IPS-18a (cell line): ENCODE data around the gene MUTYH.
"Not testable (repeated sequence)": the region's sequence is repeated elsewhere in the genome, so short reads cannot be mapped to it uniquely, and the experiment has no call there.

Source experiments
- H3K27ac ChIP-seq: one replicate; pipeline ENCODE4 v1.5.1; 2013; ENCODE audit warnings: low read length
- H3K27me3 ChIP-seq: one replicate; pipeline ENCODE4 v1.6.1; 2013; ENCODE audit warnings: mild to moderate bottlenecking, low read length; ENCODE audit not compliant: control insufficient read depth, insufficient read depth
- H3K36me3 ChIP-seq: one replicate; pipeline ENCODE4 v1.6.1; 2013; ENCODE audit warnings: low read depth, low read length; ENCODE audit not compliant: control insufficient read depth
- H3K4me1 ChIP-seq: one replicate; pipeline ENCODE4 v1.6.1; 2013; ENCODE audit warnings: low read depth, low read length; ENCODE audit not compliant: control insufficient read depth
- H3K4me3 ChIP-seq: one replicate; pipeline ENCODE4 v1.5.1; 2013; ENCODE audit warnings: low read length
- H3K9ac ChIP-seq: one replicate; pipeline ENCODE4 v1.6.1; 2013; ENCODE audit warnings: mild to moderate bottlenecking, low read length, moderate library complexity
- H3K9me3 ChIP-seq: one replicate; pipeline ENCODE4 v1.6.1; 2013; ENCODE audit warnings: low read depth, low read length; ENCODE audit not compliant: control insufficient read depth

MUTYH gene

GRCh38 chr1:45373573-45373972 lies 33.3 kb upstream of the MUTYH start:
- H3K9ac ChIP-seq = no peak overlapping the region
- no peaks in the 10 kb centered on the region for H3K9me3 ChIP-seq
- no peaks in the 10 kb centered on the region for H3K27me3 ChIP-seq
- H3K27ac ChIP-seq = no peak overlapping the region
- no peaks in the 10 kb centered on the region for H3K4me1 ChIP-seq
- H3K4me3 ChIP-seq = no peak overlapping the region
- H3K36me3 ChIP-seq = no peaks in the 10 kb centered on the region

GRCh38 chr1:45370575-45370974 lies 30.3 kb upstream of the MUTYH start:
- Histone ChIP-seq H3K9me3 (no peaks in the 10 kb centered on the region), H3K27me3 (no peaks in the 10 kb centered on the region), H3K4me3 (no peak overlapping the region), H3K4me1 (no peaks in the 10 kb centered on the region), H3K9ac (no peak overlapping the region), H3K36me3 (no peaks in the 10 kb centered on the region), H3K27ac (no peak overlapping the region)

GRCh38 chr1:45365051-45365450 lies 24.8 kb upstream of the MUTYH start:
- Histone ChIP-seq H3K4me1 (peaks cover 9% of the 10 kb centered on the region), H3K9ac (no peak overlapping the region), H3K27me3 (no peaks in the 10 kb centered on the region), H3K9me3 (no peaks in the 10 kb centered on the region), H3K36me3 (no peaks in the 10 kb centered on the region), H3K4me3 (no peak overlapping the region), H3K27ac (no peak overlapping the region)

GRCh38 chr1:45364294-45364693 lies 24.1 kb upstream of the MUTYH start:
- Histone ChIP-seq H3K36me3 (no peaks in the 10 kb centered on the region), H3K27me3 (no peaks in the 10 kb centered on the region)

GRCh38 chr1:45360981-45361380 lies 20.7 kb upstream of the MUTYH start:
- not testable (repeated sequence) for H3K9me3 ChIP-seq, H3K9ac ChIP-seq, H3K4me3 ChIP-seq, H3K27me3 ChIP-seq, H3K36me3 ChIP-seq, H3K27ac ChIP-seq
- H3K4me1 ChIP-seq = peaks cover 11% of the 10 kb centered on the region

More at GRCh38 chr1:45364294-45364693, 24.1 kb upstream of the MUTYH start:
- no peaks in the 10 kb centered on the region for H3K9me3 ChIP-seq
- no peak overlapping the region for H3K4me3 ChIP-seq
- no peak overlapping the region for H3K9ac ChIP-seq
- peaks cover 11% of the 10 kb centered on the region for H3K4me1 ChIP-seq
- H3K27ac ChIP-seq = no peak overlapping the region

- H3K27ac ChIP-seq = no peak overlapping the region
- no peak overlapping the region for H3K9ac ChIP-seq
Measured at GRCh38 chr1:45359882-45360513, 19.8 kb upstream of the MUTYH start.

GRCh38 chr1:45356186-45356585 lies 15.9 kb upstream of the MUTYH start:
- no peaks in the 10 kb centered on the region for H3K36me3 ChIP-seq
- H3K9me3 ChIP-seq = no peaks in the 10 kb centered on the region
- H3K27ac ChIP-seq = no peak overlapping the region
- no peak overlapping the region for H3K4me3 ChIP-seq
- no peaks in the 10 kb centered on the region for H3K27me3 ChIP-seq
- peaks cover 11% of the 10 kb centered on the region for H3K4me1 ChIP-seq
- H3K9ac ChIP-seq = no peak overlapping the region

More at GRCh38 chr1:45359882-45360513, 19.8 kb upstream of the MUTYH start:
- Histone ChIP-seq H3K36me3 (no peaks in the 10 kb centered on the region), H3K4me1 (peaks cover 11% of the 10 kb centered on the region), H3K4me3 (no peak overlapping the region), H3K27me3 (no peaks in the 10 kb centered on the region), H3K9me3 (no peaks in the 10 kb centered on the region)

- Histone ChIP-seq H3K9ac (no peak overlapping the region), H3K36me3 (no peaks in the 10 kb centered on the region), H3K9me3 (no peaks in the 10 kb centered on the region), H3K4me1 (peaks cover 9% of the 10 kb centered on the region), H3K27me3 (no peaks in the 10 kb centered on the region), H3K27ac (no peak overlapping the region), H3K4me3 (no peak overlapping the region)
Measured at GRCh38 chr1:45355683-45356082, 15.4 kb upstream of the MUTYH start.

GRCh38 chr1:45354838-45355237 lies 14.6 kb upstream of the MUTYH start:
- H3K27me3 ChIP-seq = no peaks in the 10 kb centered on the region
- peaks cover under 1% of the 10 kb centered on the region for H3K4me1 ChIP-seq
- no peak overlapping the region for H3K9ac ChIP-seq
- H3K4me3 ChIP-seq = no peak overlapping the region
- no peaks in the 10 kb centered on the region for H3K36me3 ChIP-seq
- no peak overlapping the region for H3K27ac ChIP-seq
- no peaks in the 10 kb centered on the region for H3K9me3 ChIP-seq

- no peaks in the 10 kb centered on the region for H3K27me3 ChIP-seq
- no peaks in the 10 kb centered on the region for H3K36me3 ChIP-seq
- no peak overlapping the region for H3K9ac ChIP-seq
- H3K9me3 ChIP-seq = no peaks in the 10 kb centered on the region
- H3K27ac ChIP-seq = no peak overlapping the region
- H3K4me1 ChIP-seq = no peaks in the 10 kb centered on the region
- H3K4me3 ChIP-seq = no peak overlapping the region
Measured at GRCh38 chr1:45353685-45354084, 13.4 kb upstream of the MUTYH start.

GRCh38 chr1:45351508-45351907 lies 11.3 kb upstream of the MUTYH start:
- Histone ChIP-seq H3K36me3 (no peaks in the 10 kb centered on the region), H3K9me3 (no peaks in the 10 kb centered on the region), H3K27ac (no peak overlapping the region), H3K9ac (no peak overlapping the region), H3K4me1 (no peaks in the 10 kb centered on the region), H3K4me3 (no peak overlapping the region), H3K27me3 (no peaks in the 10 kb centered on the region)

- Histone ChIP-seq H3K9ac (no peak overlapping the region), H3K4me3 (no peak overlapping the region), H3K27ac (no peak overlapping the region), H3K36me3 (peaks cover 15% of the 10 kb centered on the region), H3K27me3 (no peaks in the 10 kb centered on the region), H3K9me3 (no peaks in the 10 kb centered on the region), H3K4me1 (no peaks in the 10 kb centered on the region)
Measured at GRCh38 chr1:45348966-45349677, 8.9 kb upstream of the MUTYH start.
